GM18511 (cell line): Measurements from ENCODE around the gene DDAH2.

Source experiments
- ATAC-seq: cut with Tn5 transposase; IDR thresholded peaks from one replicate; pipeline ENCODE4 v1.9.1; 2021; ENCODE audit warnings: mild to moderate bottlenecking, moderate library complexity; ENCODE audit not compliant: unreplicated experiment

Gene DDAH2

DNA sequence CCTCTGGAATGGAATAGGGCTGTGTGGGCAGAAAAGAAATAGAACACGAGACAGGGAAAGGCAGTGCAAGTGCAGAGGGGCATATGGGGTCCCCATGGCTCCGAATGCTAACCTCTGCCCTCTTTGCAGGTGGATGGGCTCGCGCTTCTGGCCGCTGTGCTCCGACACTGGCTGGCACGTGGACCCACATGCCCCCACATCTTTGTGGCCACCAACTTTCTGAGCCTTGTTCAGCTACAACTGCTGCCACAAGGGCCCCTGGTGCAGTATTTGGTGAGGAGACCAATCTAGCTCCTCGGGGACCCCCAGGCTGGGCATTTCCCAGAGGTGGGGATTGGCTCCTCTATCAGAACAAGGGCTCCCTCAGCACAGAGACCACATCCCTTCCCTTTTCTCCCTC, 32.2 kb upstream of the DDAH2 start:
- ATAC-seq, result no peak

- ATAC-seq, result no peak
Measured at GRCh38 chr6:31760790-31761189, 31.7 kb upstream of the DDAH2 start.

- ATAC-seq, result no peak
Measured at GRCh38 chr6:31758281-31758680, 29.2 kb upstream of the DDAH2 start.

- no peak for ATAC-seq
Measured at GRCh38 chr6:31752739-31753319, 23.7 kb upstream of the DDAH2 start.

DNA sequence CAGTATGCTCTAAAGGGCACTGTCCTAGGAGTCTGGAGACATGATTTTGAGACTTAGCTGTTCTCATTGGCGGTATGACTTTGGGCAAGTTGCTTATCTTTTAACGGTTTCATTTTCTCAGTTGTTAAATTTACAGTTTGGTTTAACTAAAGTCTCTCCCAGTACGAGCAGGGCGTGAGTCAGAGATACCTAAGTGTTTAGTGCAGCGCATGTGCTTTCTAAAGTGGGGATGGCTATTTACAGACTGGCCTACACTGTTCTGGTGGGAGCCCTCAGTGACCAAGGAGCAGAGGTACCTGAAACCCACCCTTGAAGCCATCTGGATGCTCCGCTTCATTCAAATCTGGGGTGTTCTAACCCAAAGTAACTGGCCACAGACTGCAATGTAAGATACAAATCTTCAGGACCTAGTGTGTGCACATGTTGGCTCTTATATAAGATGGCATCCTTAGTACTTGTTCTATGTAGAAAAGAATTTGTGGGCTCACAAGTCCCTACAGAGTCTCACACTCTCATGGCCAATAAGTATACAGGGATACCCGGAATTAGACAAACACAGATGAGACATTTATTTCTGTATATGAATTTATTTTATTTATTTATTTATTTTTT, 21.4 kb upstream of the DDAH2 start:
- ATAC-seq, result no peak

DNA sequence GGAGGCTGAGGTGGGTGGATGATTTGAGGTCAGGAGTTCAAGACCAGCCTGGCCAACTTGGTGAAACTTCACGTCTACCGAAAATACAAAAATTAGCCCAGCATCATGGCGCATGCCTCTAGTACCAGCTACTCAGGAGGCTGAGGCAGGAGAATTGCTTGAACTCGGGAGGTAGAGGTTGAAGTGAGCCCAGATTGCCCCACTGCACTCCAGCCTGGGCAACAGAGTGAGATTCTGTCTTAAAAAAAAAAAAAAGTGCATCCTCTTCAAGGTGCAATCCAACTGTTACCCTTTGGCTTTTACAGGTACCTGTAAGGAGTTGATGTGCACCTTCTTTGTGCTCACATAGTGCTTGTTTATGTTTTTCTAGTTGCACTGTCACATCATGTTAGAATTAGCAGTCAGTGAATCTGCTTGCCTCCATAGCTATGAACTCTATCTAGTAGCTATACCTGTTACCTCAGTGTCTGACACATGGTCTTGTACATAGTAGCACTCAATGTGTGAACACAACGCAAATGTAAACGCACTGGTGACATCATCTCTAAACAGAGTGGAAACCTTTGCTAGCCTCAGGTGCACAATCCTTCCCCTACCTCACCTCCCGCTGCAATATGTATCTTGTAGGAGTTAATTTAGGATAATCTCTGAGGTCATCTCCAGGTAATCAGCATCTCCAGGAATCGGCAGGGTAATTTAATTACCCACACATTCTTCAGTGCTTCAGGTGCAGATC, 20.4 kb upstream of the DDAH2 start:
- no peak for ATAC-seq

DNA sequence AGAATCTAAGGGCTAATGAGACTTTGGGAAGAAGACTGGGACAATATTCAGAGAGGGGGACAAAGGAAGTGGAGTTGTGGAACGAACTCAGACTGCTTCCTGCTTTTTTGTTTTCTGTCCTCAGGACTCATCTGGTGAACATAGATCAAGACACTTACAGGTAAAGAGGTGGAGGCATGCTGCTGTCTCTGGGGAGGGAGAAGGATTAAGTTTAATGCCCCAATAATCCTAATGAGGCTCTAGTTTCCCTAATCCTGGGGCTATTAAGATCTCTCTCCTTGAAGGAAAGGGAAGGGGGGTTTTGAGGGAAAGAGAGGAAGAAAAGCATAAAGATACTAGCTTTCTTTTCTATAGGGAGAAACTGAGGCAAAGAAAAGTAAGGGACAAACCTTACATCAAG, 15.3 kb upstream of the DDAH2 start:
- no peak for ATAC-seq

- no peak for ATAC-seq
Measured at GRCh38 chr6:31742894-31743293, 13.8 kb upstream of the DDAH2 start.

DNA sequence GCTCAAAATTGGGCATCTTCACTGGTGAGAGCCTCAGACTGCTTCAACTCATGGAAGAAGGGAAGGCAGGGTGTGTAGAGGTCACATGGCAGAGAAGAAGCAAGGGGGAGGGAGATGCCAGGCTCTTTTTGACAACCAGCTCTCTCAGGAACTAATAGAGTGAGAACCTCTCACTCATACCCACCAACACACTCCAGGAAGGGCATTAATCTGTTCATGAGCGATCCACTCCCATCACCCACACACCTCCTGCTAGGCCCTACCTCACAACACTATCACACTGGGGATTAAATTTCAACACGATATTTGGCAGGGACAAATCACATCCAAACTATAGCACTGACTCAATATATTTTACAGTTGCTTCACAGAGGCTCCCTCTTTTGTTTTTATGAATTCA, 12.7 kb upstream of the DDAH2 start:
- ATAC-seq, result no peak

DNA sequence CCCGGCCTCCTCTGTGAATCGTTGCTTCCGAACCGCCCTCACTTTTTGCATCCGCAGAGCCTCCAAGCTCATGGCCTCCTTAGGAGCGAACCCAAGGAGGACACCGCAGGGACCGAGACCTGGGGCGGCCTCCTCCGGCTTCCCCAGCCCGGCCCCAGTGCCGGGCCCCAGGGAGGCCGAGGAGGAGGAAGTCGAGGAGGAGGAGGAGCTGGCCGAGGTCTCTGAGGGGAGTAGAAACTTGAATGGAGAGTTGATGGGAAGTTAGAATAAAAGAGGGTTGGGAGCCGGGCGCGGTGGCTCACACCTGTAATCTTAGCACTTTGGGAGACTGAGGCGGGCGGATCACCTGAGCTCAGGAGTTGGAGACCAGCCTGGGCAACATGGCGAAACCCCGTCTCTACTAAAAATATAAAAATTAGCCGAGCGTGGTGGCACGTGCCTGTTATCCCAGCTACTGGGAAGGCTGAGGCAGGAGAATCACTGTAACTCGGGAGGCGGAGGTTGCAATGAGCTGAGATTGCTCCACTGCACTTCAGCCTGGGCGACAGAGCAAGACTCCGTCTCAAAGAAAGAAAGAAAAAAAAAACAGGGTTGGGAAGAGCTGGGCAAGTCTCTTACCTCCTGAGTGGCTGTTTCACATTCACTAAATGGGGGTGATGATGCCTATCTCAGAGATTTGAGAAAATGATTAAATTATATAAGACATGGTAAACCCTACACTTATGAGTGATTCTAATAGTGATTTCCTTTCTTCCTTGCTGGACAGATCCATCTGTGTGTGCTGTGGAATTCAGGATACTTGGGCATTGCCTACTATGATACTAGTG, 11.5 kb upstream of the DDAH2 start:
- ATAC-seq, result no peak

GRCh38 chr6:31739639-31740396, 10.7 kb upstream of the DDAH2 start, which contains the start of gene MSH5:
Gene MSH5, plus strand, starts transcription at chr6:31740005. Its CDS starts 462 bp downstream, at chr6:31740467.
- ATAC-seq, result peak; percentile 71

- no peak for ATAC-seq
Measured at GRCh38 chr6:31737991-31738979, 9.2 kb upstream of the DDAH2 start.

GRCh38 chr6:31737315-31737990, 8.4 kb upstream of the DDAH2 start:
- ATAC-seq, result no peak

GRCh38 chr6:31736768-31737314, 7.7 kb upstream of the DDAH2 start:
- no peak for ATAC-seq

DNA sequence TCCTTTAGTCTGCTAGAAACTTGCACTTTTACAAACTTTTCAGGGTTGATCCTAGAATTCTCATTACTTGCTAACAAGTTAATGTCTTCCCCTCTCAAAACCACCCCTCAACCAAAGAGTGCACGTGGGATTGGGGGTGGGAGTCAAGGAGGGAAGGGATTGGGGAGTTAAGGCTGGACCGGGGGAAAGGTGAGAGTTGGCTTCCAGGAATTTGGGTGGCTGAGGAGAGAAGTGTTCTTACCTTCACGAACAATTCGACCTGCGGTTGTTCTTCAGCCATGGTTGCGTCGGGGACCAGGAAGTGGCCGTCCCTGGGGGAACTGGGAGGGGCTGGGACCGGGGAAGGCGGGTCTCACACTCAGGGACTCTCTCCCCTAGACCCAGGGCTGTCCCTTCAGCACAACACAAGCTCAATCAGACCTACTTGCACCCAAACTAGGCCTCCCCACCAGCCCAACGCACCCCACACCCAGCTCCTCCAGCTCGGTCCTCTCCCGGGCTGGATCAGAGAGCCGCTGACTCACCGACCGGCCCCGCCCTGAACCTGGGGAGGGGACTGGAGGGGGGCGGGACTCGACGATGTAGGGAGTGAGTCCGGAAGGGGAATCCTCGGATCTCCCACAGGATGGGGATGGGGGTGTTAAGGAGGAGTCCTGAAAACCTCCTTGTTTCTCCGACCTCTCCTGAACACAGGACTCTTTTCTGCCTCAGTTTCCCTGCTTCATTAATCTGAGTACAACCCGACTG, 7.1 kb upstream of the DDAH2 start, which contains the start of gene CLIC1:
Gene CLIC1, minus strand, starts transcription at position 510 of the 747 bp plus-strand sequence. Its CDS starts 230 bp downstream, at position 280.
- no peak for ATAC-seq

GRCh38 chr6:31734821-31735406, 5.8 kb upstream of the DDAH2 start:
- ATAC-seq, result no peak

DNA sequence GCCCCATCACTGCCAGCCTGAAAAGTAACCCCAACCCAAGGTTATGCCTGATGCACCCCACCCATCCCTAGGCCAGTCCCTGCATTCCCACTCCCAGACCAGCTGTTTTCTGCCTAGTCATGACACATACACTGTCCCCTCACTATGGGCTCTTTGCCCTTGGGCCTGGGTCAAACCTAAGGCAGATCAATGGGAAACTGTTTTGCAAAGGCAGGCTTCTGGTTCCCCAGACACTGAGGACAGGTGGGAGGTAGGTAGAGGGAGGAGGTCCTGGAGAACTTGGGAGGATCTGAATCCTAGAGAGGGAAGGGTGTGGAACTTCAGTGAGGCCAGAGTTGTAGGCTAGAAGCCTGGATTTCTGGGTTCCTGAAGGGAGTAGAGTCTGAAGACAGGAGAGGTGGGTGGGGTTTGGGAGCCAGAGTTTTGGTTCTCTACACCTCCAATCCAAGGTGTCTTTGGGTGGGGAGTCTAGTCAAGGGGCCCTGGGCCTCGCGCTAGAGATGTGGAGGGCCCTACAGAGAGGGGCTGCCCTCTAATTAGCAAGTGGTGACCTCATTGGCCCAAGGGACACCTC, 5.2 kb upstream of the DDAH2 start:
- ATAC-seq, result no peak
